GM23248 (cell line): ENCODE results near the gene RPS16. TPM values are rescaled to one million over a fixed set of nuclear protein-coding genes. Genes with fewer than 3 reads are reported as not detected.

Experiments
- DNase-seq: peaks from one replicate; pipeline ENCODE4 v3.0.0-alpha.2; 2015
- H2AFZ ChIP-seq: fragments of 200-600 bp; sonication (generic); 2 replicates; pipeline ENCODE4 v1.6.1; 2016; ENCODE audit warnings: antibody characterized with exemption
- H3F3A ChIP-seq: fragments of 200-600 bp; sonication (generic); 2 replicates; pipeline ENCODE4 v1.6.1; 2016; ENCODE audit warnings: mild to moderate bottlenecking, antibody characterized with exemption, mixed run types; ENCODE audit not compliant: insufficient read depth
- H3K27ac ChIP-seq: fragments of 200-600 bp; sonication (generic); 2 replicates; pipeline ENCODE4 v1.5.1; 2016; ENCODE audit warnings: mild to moderate bottlenecking
- H3K27me3 ChIP-seq: fragments of 200-600 bp; sonication (generic); replicated peaks from 2 replicates; pipeline ENCODE4 v1.6.1; 2016; ENCODE audit warnings: mild to moderate bottlenecking; ENCODE audit not compliant: insufficient read depth
- H3K36me3 ChIP-seq: fragments of 200-600 bp; sonication (generic); 2 replicates; pipeline ENCODE4 v1.6.1; 2016; ENCODE audit warnings: low read depth, mild to moderate bottlenecking
- H3K4me1 ChIP-seq: fragments of 200-600 bp; sonication (generic); 2 replicates; pipeline ENCODE4 v1.6.1; 2016; ENCODE audit warnings: mild to moderate bottlenecking; ENCODE audit not compliant: insufficient read depth
- H3K4me2 ChIP-seq: fragments of 200-600 bp; sonication (generic); one replicate; pipeline ENCODE4 v1.6.1; 2016; ENCODE audit warnings: mild to moderate bottlenecking; ENCODE audit not compliant: unreplicated experiment
- H3K4me3 ChIP-seq: fragments of 200-600 bp; sonication (generic); 2 replicates; pipeline ENCODE4 v1.5.1; 2016; ENCODE audit warnings: mild to moderate bottlenecking
- H3K79me2 ChIP-seq: fragments of 200-600 bp; sonication (generic); 2 replicates; pipeline ENCODE4 v1.6.1; 2016; ENCODE audit warnings: mild to moderate bottlenecking; ENCODE audit not compliant: insufficient read depth
- H3K9ac ChIP-seq: fragments of 200-600 bp; sonication (generic); 2 replicates; pipeline ENCODE4 v1.6.1; 2016; ENCODE audit warnings: mild to moderate bottlenecking
- H3K9me2 ChIP-seq: fragments of 200-600 bp; sonication (generic); 2 replicates; pipeline ENCODE4 v1.6.1; 2016; ENCODE audit warnings: mixed run types, mild to moderate bottlenecking, moderate library complexity; ENCODE audit not compliant: insufficient read depth
- H3K9me3 ChIP-seq: fragments of 200-600 bp; sonication (generic); one replicate; pipeline ENCODE4 v1.6.1; 2017; ENCODE audit warnings: low read depth
- H4K20me1 ChIP-seq: fragments of 200-600 bp; sonication (generic); 2 replicates; pipeline ENCODE4 v1.6.0; 2016; ENCODE audit not compliant: insufficient read depth
- EZH2 ChIP-seq: fragments of 200-600 bp; sonication (generic); IDR thresholded peaks from 2 replicates; pipeline ENCODE4 v1.6.1; 2018; ENCODE audit warnings: antibody characterized with exemption, mild to moderate bottlenecking; ENCODE audit not compliant: insufficient read depth, poor library complexity, severe bottlenecking
- EZH2phosphoT487 ChIP-seq: fragments of 200-600 bp; sonication (generic); IDR thresholded peaks from 2 replicates; pipeline ENCODE4 v1.6.1; 2018; ENCODE audit warnings: antibody characterized with exemption, moderate library complexity, mild to moderate bottlenecking, low read depth; ENCODE audit not compliant: insufficient read depth
- WGBS, 2 experiments: methylation state at CpG; one replicate each; pipeline ENCODE4 v1.1.6; 2015 to 2017; ENCODE audit warnings: low lambda C conversion rate in 2 of 2, low coverage in 1 of 2; ENCODE audit errors: missing lambda C conversion rate in 2 of 2; 5-methylcytosine and 5-hydroxymethylcytosine counted together
- in situ Hi-C: fragments of 300-500 bp; cut with MboI; formaldehyde crosslinking; loops from 2 replicates; pipeline ENCODE4 v1.15.0; 2020
- polyA plus RNA-seq: library from polyadenylated mRNA; unstranded; fragments of >200 nt; fragmentation: Nextera tagmentation; extraction: Ambion mirVana; gene quantifications from 2 replicates; pipeline ENCODE4 v1.2.1, GENCODE V29; 2016
- total RNA-seq: library from RNA; depleted of rRNA; stranded (reverse); fragments of >200 nt; shearing (Covaris generic); gene quantifications from 2 replicates; pipeline ENCODE4 v1.2.3, GENCODE V29; 2014

Gene RPS16
- total and polyA plus RNA-seq, 2 experiments from 2014 or later: 136 to 542 TPM

DNA sequence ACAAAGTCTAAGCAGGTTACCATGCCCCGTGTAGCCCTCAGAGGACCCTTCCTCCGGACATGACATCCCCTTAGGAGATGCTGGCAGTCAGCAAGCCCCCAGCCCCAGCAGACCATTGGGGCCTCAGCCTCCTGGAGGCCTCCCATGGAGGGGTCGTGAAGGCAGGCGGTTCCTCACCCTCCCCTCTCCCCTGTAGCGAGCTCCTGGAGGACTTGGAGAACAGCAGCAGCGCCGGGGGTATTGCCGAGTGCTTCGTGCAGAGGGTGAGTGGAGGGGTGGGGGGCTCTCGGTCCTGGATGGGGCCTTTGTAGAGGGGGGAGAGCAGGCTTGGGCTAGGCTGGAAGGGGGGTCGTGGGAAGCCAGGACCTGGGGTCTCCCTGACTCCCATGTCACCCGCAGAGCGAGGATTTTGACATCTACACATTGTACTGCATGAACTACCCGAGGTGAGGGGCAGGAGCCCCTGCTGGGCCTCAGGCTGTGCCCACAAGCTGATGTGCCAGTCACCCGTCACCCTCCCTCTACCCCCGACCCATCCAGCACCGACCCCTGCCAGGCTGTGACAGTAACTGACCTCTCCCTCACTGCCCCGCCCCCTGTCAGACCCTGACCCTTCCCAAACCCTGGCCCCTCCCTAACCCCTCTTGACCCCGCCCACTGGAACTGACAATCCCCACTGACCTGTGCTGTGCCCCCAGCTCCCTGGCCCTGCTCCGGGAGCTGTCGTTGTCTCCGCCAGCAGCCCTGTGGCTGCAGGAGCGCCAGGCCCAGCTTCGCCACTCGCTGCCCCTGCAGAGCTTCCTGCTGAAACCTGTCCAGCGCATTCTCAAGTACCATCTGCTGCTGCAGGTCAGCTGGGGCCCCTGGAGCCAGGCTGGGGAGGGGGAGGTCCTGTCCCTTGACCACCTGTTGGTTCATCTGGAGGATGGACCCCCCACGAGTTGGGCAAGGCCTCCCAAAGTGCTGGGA lies 19.3 kb downstream of the RPS16 start:
- Histone ChIP-seq H3K9ac (no peak overlapping the region), H3K4me1 (peaks cover 3% of the 10 kb centered on the region), H3K4me3 (no peak overlapping the region), H2AFZ (no peak overlapping the region), H3K27me3 (no peaks in the 10 kb centered on the region), H4K20me1 (no peaks in the 10 kb centered on the region), H3K79me2 (peaks cover 34% of the 10 kb centered on the region), H3F3A (peaks cover 5% of the 10 kb centered on the region), H3K36me3 (peaks cover 6% of the 10 kb centered on the region; the same call in 1 of the 2 replicates), H3K27ac (no peak overlapping the region), H3K9me3 (no peaks in the 10 kb centered on the region), H3K4me2 (no peak overlapping the region), H3K9me2 (no peaks in the 10 kb centered on the region)
- in situ Hi-C loops: no loop called here
- no peak for DNase-seq
- no peak for TF ChIP-seq EZH2phosphoT487
- no peak for TF ChIP-seq EZH2
- WGBS, 2 experiments: 89 to 92% methylated on average over 19 to 27 of the region's 27 CpGs

DNA sequence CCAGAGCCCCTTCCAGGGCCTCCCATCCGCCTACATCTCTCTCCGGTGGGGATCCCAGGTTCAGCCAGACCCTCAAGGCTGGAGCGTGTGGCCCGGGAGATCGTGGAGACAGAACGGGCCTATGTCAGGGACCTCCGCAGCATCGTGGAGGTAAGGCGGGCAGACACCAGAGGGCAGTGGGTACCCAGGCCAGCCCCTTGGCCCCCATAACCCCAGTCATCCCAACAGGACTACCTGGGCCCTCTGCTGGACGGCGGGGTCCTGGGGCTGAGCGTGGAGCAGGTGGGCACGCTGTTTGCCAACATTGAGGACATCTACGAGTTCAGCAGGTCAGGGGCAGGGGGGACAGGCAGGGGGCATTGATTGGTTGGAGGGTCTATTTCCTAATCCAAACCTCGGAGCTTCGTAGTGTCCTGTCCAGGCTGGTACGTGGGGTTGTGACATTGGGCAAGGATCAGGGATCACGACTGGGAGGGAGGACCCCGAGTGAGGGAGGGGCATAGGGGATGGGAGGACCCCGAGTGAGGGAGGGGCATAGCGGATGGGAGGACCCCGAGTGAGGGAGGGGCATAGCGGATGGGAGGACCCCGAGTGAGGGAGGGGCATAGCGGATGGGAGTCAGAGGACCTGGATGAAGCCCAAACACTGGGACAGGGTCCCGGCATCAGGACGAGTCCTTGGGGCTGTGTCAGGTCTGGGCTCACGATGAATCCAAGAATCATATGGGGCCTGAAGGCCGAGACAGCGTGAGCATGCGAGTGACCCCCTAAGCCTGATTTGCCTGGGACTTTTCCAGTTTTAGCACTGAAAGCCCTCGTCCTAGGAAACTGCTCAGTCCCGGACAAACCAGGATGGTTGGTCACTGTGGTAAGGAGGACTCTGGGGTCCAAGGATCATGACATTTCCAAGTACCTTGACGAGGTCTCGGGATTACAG lies 20.4 kb downstream of the RPS16 start:
- in situ Hi-C loops: no loop called here
- H3K9ac ChIP-seq: peak overlapping the region; percentile 88; the same call in 1 of the 2 replicates
- H3K27me3 ChIP-seq: no peaks in the 10 kb centered on the region
- TF ChIP-seq EZH2: no peak
- TF ChIP-seq EZH2phosphoT487: no peak
- H3K9me3 ChIP-seq: no peaks in the 10 kb centered on the region
- H4K20me1 ChIP-seq: no peaks in the 10 kb centered on the region
- no peak overlapping the region for H3K4me2 ChIP-seq
- H3K79me2 ChIP-seq: peaks cover 34% of the 10 kb centered on the region
- H3K4me1 ChIP-seq: peaks cover 13% of the 10 kb centered on the region
- H3K9me2 ChIP-seq: no peaks in the 10 kb centered on the region
- no peak overlapping the region for H3K4me3 ChIP-seq
- 73 to 86% methylated on average over 27 to 35 of the region's 35 CpGs for WGBS, 2 experiments
- H2AFZ ChIP-seq: no peak overlapping the region
- peaks cover 6% of the 10 kb centered on the region; the same call in 1 of the 2 replicates for H3K36me3 ChIP-seq
- no peak overlapping the region for H3K27ac ChIP-seq
- H3F3A ChIP-seq: peaks cover 16% of the 10 kb centered on the region
- no peak for DNase-seq

DNA sequence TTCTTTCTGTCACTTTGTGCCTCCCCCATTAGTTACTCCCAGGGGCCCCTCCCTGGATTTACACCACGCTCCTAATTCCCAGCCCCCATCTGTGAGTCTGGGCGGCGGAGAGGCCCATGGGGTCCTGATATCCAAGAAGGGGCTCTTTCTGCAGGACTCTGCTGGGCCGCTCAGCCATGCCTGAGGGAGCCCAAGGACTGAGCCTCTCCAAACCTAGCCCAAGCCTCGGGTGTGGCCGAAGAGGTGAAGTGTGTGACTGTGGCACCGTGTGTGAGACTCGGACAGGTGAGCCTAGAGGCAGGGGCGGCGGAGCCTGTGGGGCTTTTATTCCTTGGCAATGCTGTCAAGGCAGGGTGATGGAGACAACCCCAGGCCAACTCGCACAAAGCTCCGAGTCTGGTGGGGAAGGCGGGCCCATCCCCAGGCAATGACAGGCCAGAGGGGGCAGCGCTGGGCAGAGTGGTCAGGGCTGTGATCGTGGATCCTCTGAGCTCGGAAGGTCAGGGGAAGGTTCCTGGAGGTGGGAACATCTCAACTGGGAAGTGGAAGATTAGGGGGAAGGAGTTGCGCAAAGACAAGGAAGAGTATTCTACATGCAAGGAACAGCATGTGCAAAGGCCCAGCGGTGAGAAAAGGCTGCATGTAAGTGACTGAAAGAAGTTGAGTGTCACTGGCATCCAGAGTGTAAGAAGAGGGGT lies 21.7 kb downstream of the RPS16 start:
- Histone ChIP-seq H3K4me3 (peak overlapping the region; percentile 87), H4K20me1 (no peaks in the 10 kb centered on the region)
- no peak for TF ChIP-seq EZH2phosphoT487
- TF ChIP-seq EZH2: no peak

More for the DNA sequence above, 21.7 kb downstream of the RPS16 start:
- in situ Hi-C loops: no loop called here
- 56 to 57% methylated on average over 15 to 18 of the region's 18 CpGs for WGBS, 2 experiments
- no peaks in the 10 kb centered on the region for H3K9me3 ChIP-seq
- H3K4me2 ChIP-seq: peak overlapping the region; percentile 92
- H3K9ac ChIP-seq: peak overlapping the region; percentile 88
- H3F3A ChIP-seq: peaks cover 18% of the 10 kb centered on the region
- peak; percentile 44 for DNase-seq
- peak overlapping the region; percentile 77 for H2AFZ ChIP-seq
- no peaks in the 10 kb centered on the region for H3K27me3 ChIP-seq
- H3K36me3 ChIP-seq: peaks cover 2% of the 10 kb centered on the region; the same call in 1 of the 2 replicates
- peaks cover 34% of the 10 kb centered on the region for H3K79me2 ChIP-seq
- H3K4me1 ChIP-seq: peaks cover 16% of the 10 kb centered on the region
- peak overlapping the region; percentile 69 for H3K27ac ChIP-seq
- no peaks in the 10 kb centered on the region for H3K9me2 ChIP-seq
